ENCODE results near the gene CST6.

CST6 gene

GRCh38 chr11:66026017-66026529 is 14.3 kb downstream of the CST6 start, which contains the start of gene CATSPER1:
TSS of gene CATSPER1 (minus strand) at chr11:66026479. CDS start at chr11:66026379, 100 bp downstream.
- no peak within 1 kb of the TSS for H3K27ac ChIP-seq
- TF ChIP-seq CTCF (conservative IDR thresholded peaks at IDR 0.05) (no peak), ZFX (IDR thresholded peaks at IDR 0.05) (no peak)

GRCh38 chr11:66032957-66033735 is 21.3 kb downstream of the CST6 start:
- TF ChIP-seq ZFX (IDR thresholded peaks at IDR 0.05) (no peak), CTCF (conservative IDR thresholded peaks at IDR 0.05) (no peak)
- H3K27ac ChIP-seq, result no peak overlapping the region

GRCh38 chr11:66035653-66036333 is 24.0 kb downstream of the CST6 start:
- TF ChIP-seq ZFX (IDR thresholded peaks at IDR 0.05), result no peak
- no peak for TF ChIP-seq CTCF (conservative IDR thresholded peaks at IDR 0.05)
- no peak overlapping the region for H3K27ac ChIP-seq

GRCh38 chr11:66036334-66036710 is 24.5 kb downstream of the CST6 start:
- TF ChIP-seq CTCF (conservative IDR thresholded peaks at IDR 0.05), result no peak
- no peak for TF ChIP-seq ZFX (IDR thresholded peaks at IDR 0.05)
- H3K27ac ChIP-seq, result no peak overlapping the region

- no peak overlapping the region for H3K27ac ChIP-seq
- no peak for TF ChIP-seq CTCF (conservative IDR thresholded peaks at IDR 0.05)
- no peak for TF ChIP-seq ZFX (IDR thresholded peaks at IDR 0.05)
These were observed 25.5 kb downstream of the CST6 start for GRCh38 chr11:66037327-66037726.

- TF ChIP-seq CTCF (conservative IDR thresholded peaks at IDR 0.05) (no peak), ZFX (IDR thresholded peaks at IDR 0.05) (no peak)
- no peak overlapping the region for H3K27ac ChIP-seq
These were observed 28.0 kb downstream of the CST6 start for GRCh38 chr11:66039765-66040164.

All from C4-2B (cell line).